ENCODE results near the gene PRDM12.

The PRDM12 gene

DNA sequence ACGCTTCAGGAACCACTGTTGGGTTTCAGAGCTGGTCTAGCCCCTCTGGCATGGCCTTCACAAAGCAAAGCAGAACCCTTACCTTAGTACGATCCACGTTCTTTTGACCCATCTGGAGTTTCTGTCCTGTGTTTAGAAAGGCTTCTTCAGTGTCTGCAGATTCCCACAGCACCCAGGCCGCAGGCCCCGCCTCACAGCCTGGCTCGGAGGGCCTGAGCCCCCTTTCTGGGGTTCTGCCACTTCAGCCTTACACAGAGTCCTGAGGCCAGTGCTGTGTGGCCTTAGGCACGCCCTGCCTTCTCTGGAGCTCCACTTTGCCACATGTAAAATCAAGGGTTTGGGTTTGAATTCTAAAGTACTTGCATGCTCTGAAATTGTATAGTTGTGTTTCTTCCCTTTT, 31.6 kb upstream of the PRDM12 start:
- no peak overlapping the region for H3K4me3 ChIP-seq (ENCODE audit: low read length)
- TF ChIP-seq, protein P1, sequence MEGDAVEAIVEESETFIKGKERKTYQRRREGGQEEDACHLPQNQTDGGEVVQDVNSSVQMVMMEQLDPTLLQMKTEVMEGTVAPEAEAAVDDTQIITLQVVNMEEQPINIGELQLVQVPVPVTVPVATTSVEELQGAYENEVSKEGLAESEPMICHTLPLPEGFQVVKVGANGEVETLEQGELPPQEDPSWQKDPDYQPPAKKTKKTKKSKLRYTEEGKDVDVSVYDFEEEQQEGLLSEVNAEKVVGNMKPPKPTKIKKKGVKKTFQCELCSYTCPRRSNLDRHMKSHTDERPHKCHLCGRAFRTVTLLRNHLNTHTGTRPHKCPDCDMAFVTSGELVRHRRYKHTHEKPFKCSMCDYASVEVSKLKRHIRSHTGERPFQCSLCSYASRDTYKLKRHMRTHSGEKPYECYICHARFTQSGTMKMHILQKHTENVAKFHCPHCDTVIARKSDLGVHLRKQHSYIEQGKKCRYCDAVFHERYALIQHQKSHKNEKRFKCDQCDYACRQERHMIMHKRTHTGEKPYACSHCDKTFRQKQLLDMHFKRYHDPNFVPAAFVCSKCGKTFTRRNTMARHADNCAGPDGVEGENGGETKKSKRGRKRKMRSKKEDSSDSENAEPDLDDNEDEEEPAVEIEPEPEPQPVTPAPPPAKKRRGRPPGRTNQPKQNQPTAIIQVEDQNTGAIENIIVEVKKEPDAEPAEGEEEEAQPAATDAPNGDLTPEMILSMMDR (conservative IDR thresholded peaks at IDR 0.05; ENCODE audit: low read depth, low read length), result no peak
- no peak for DNase-seq (ENCODE audit: low read depth)

DNA sequence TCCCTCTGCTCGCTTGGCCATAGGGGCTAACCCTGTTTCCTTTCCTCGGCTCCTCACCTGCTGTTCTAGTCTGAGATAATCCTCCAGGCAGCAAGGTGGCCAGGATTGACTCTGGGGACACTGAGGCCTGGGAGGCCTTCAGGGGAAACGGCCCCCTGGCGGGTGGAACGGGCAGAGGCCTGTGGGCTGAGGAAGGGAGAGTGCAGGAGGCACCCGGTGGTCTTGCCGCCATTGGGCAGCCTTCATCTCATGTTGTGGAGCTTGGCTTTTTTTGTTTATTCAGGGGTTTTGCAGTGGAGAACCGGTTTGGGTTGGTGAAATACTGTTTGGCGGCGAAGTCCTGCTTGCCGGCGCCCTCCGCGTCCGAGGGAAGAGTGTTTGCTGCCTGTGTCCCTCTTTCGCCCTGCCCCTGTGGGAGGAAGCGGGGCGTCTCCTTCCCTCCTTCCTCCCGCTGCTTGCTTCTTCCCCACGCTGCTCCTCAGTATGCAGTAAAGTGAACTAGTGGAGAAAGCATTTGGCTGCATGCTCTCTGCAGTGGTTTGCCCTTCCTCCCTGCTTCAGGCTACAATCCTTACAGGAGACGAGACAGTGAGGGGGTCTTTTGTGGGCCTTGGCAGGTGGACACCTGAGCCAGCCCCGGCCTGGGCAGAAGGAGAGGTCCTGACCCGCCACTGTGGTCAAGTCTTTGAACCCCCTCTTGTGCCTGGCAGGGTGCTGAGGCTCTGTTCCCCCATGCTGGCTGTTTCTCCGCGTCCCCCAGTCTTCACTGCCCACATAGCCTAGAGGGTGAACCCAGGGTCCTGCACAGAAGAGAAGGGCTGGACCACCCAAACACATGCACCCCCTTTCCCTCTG, 30.8 kb upstream of the PRDM12 start:
- TF ChIP-seq, protein P1 (conservative IDR thresholded peaks at IDR 0.05; ENCODE audit: low read depth, low read length), result no peak
- no peak overlapping the region for H3K4me3 ChIP-seq (ENCODE audit: low read length)

DNA sequence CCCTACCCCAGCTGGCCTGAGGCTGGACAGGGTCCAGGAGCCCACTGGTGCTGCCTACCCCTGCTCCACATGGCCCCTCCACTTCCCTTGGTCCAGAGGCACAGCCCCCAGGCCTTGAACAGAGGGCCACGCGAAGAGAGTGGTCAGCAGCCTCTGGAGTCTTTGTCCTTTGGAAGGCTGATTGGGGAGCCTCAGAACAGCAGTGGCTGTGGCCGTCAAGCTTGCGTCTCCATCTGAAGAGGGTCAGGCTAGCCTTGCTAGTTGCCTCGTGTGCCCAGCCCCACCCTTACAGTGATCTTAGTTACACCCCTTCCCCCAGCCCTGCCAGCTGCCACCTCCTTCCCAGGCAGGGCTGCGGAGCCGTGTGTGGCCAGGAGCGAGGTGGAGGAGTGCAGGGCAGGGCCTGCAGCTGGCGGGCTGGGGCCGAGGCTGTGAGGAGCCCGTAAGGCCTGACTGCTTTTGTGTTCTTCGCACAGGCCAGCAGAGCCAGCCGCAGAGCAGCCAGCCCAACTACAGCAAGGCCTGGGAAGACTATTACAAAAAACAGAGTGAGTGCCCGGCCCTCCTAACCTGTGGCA, 30.1 kb upstream of the PRDM12 start:
- H3K4me3 ChIP-seq (ENCODE audit: low read length), result no peak overlapping the region
- no peak for DNase-seq (ENCODE audit: low read depth)
- TF ChIP-seq, protein P1 (conservative IDR thresholded peaks at IDR 0.05; ENCODE audit: low read depth, low read length), result no peak

More for the DNA sequence above, 30.8 kb upstream of the PRDM12 start:
- no peak for DNase-seq (ENCODE audit: low read depth)

DNA sequence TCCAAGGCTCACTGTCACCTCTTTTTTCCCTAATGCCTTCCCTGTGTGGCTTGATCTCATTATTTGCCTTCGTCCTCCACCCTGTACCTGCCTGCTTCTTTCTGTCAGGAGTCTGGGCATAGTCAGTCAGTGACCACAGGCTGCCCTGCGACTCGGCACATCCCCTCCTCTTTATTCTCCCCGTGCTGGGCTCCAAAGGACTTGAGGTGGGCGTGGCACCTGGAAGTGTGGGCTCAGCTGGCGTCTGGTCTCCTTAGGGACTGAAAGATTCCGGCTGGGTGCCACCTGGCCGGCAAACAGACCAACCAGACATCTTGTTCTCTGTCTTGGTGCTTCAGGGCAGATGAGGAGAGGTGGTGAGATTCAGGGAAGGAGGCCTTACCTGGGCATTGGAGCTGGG, 29.6 kb upstream of the PRDM12 start:
- no peak for DNase-seq (ENCODE audit: low read depth)
- H3K4me3 ChIP-seq (ENCODE audit: low read length), result no peak overlapping the region
- TF ChIP-seq, protein P1 (conservative IDR thresholded peaks at IDR 0.05; ENCODE audit: low read depth, low read length), result no peak

DNA sequence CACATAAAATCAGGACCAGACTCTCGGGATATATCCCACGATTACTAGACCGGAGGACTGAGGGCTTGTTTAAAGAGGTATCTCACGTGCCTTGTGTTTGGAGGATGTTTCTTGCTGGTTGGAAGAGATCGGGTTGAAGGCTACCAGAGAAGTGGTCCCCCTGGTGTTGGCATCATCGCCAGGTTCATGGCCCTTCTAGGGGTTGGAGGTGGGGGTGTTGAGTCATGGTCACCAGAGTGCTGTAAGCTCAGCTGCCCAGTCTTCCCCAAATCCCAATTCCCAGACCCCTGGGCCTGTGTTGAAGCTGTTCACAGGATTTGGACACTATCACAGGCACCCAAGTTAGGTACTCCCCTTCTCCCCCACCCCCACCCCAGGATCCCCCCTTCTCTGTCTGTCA, 29.1 kb upstream of the PRDM12 start:
- H3K4me3 ChIP-seq (ENCODE audit: low read length), result no peak overlapping the region
- DNase-seq (ENCODE audit: low read depth), result no peak
- TF ChIP-seq, protein P1 (conservative IDR thresholded peaks at IDR 0.05; ENCODE audit: low read depth, low read length), result no peak

DNA sequence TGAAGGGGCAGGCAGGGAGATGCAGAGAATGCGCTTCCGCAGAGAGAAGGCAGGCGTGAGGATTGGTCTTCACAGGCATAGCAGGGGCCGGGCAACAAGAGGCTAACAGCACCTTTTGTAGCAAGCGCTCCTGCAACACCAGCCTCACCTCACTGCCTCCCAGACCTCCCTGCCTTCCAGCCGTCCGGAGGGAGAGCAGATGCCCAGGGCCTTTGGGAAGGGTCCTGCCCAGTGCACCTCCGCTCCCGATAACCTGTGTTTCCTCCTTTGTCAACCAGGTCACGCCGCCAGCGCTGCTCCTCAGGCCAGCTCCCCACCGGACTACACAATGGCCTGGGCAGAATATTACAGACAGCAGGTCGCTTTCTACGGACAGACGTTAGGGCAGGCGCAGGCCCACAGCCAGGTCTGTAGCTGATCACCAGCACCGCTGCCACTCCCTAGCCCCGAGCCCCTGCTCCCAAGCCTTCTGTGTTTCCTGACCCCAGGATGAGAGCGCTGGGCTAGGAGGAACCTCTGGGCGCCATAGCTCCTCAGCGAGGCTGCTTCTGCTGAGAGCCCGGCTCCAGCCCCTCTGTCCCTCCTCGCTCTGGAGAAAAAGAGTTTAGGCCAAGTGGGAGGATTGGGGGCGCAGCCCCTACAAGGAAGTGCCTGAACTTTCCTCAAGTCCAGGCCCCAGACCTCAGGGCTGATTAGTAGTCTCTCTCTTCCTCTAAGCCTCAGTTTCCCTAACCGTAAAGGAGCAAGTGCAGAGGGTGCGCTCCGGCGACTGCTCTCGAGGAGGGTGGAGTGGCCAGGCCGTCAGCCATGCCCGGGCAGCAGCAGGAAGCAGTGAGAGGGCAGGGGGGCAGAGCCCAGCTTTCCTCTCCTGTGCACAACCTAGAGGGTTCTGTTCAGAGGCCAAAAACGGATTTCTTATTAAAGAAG, 28.4 kb upstream of the PRDM12 start:
- TF ChIP-seq, protein P1 (conservative IDR thresholded peaks at IDR 0.05; ENCODE audit: low read depth, low read length), result no peak
- no peak for DNase-seq (ENCODE audit: low read depth)

More for the DNA sequence above, 28.4 kb upstream of the PRDM12 start:
- no peak overlapping the region for H3K4me3 ChIP-seq (ENCODE audit: low read length)

Measured in retinal pigment epithelial cell (primary cell).